HG02938 (cell line): ENCODE results near the gene ITGB1BP1.

ENCODE experiments used
- ATAC-seq: cut with Tn5 transposase; IDR thresholded peaks from one replicate; pipeline ENCODE4 v1.9.1; 2021; ENCODE audit warnings: mild to moderate bottlenecking, moderate library complexity; ENCODE audit not compliant: unreplicated experiment

The ITGB1BP1 gene

GRCh38 chr2:9380702-9381628, 42.4 kb downstream of the ITGB1BP1 start:
- ATAC-seq: no peak

GRCh38 chr2:9379391-9379755, 44.0 kb downstream of the ITGB1BP1 start:
- no peak for ATAC-seq

GRCh38 chr2:9378433-9379390, 44.6 kb downstream of the ITGB1BP1 start:
- ATAC-seq: no peak

- no peak for ATAC-seq
These were observed 45.7 kb downstream of the ITGB1BP1 start for GRCh38 chr2:9377461-9378097.

- ATAC-seq: no peak
These were observed 47.4 kb downstream of the ITGB1BP1 start for GRCh38 chr2:9375857-9376428.

- no peak for ATAC-seq
These were observed 49.1 kb downstream of the ITGB1BP1 start for GRCh38 chr2:9374071-9374730.

GRCh38 chr2:9373476-9373875, 49.9 kb downstream of the ITGB1BP1 start:
- ATAC-seq: no peak

- ATAC-seq: no peak
These were observed 50.3 kb downstream of the ITGB1BP1 start for GRCh38 chr2:9373047-9373446.

GRCh38 chr2:9370746-9371145, 52.6 kb downstream of the ITGB1BP1 start:
- no peak for ATAC-seq

- ATAC-seq: no peak
These were observed 57.3 kb downstream of the ITGB1BP1 start for GRCh38 chr2:9366026-9366425.

- ATAC-seq: no peak
These were observed 57.8 kb downstream of the ITGB1BP1 start for GRCh38 chr2:9365498-9366019.

- ATAC-seq: no peak
These were observed 58.4 kb downstream of the ITGB1BP1 start for GRCh38 chr2:9364791-9365497.

GRCh38 chr2:9364373-9364772, 59.0 kb downstream of the ITGB1BP1 start:
- ATAC-seq: no peak

- ATAC-seq: no peak
These were observed 62.6 kb downstream of the ITGB1BP1 start for GRCh38 chr2:9360701-9361100.

GRCh38 chr2:9360110-9360509, 63.2 kb downstream of the ITGB1BP1 start:
- ATAC-seq: no peak

GRCh38 chr2:9359463-9359862, 63.9 kb downstream of the ITGB1BP1 start:
- ATAC-seq: no peak

GRCh38 chr2:9358846-9359245, 64.5 kb downstream of the ITGB1BP1 start:
- ATAC-seq: no peak

GRCh38 chr2:9356261-9356660, 67.1 kb downstream of the ITGB1BP1 start:
- ATAC-seq: no peak

- ATAC-seq: no peak
These were observed 67.6 kb downstream of the ITGB1BP1 start for GRCh38 chr2:9355716-9356115.
